Measurements from ENCODE around the gene MACROD2. TPM values are rescaled to one million over a fixed set of nuclear protein-coding genes. Genes with fewer than 3 reads are reported as not detected.

The MACROD2 gene
- total and polyA plus RNA-seq, 11 donors = 0.54 to 5.4 (median 2.4) TPM

- WGBS, 4 donors = 56 to 76% (median 69%) methylated on average over 3 of the region's 3 CpGs
- ATAC-seq = no peak
Measured at GRCh38 chr20:15705975-15706374, 1710.7 kb downstream of the MACROD2 start.

DNA sequence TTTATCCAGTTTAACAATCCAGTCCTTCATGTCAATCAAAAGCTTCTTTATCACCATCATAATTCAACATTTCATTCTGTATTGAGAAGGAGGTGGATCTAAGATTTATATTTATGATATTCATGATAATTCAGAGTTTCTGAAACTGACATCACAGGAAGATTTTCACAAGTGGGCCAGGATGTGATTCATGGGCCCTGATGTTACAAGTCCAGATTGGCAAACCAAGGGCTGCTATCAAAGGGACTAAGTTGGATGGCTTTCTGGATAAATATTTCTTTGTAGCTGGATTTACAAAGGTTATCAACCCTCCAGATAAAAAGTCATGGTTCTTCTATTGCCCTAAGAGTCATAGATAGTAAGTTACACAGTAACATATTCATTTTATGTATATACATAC lies 1711.4 kb downstream of the MACROD2 start:
- no peaks in the 10 kb centered on the region for H3K36me3 ChIP-seq
- H3K4me3 ChIP-seq = no peak overlapping the region
- intact Hi-C loops (cut with DNase I) = loop anchor here in 3 of 10 donors (10.0 kb wide), 1 partner anchor 768 kb away; no protein-coding TSS in a partner anchor
- DNase-seq (no peak), ATAC-seq (no peak)
- no peaks in the 10 kb centered on the region for H3K9me3 ChIP-seq
- H3K4me1 ChIP-seq = no peaks in the 10 kb centered on the region
- no peak for TF ChIP-seq CTCF (IDR thresholded peaks at IDR 0.05)
- H3K27ac ChIP-seq = no peak overlapping the region
- no peaks in the 10 kb centered on the region for H3K27me3 ChIP-seq

More at GRCh38 chr20:15705975-15706374, 1710.7 kb downstream of the MACROD2 start:
- no peaks in the 10 kb centered on the region for H3K9me3 ChIP-seq
- intact Hi-C loops (cut with DNase I) = loop anchor here in 3 of 10 donors (10.0 kb wide), 1 partner anchor 769 kb away; no protein-coding TSS in a partner anchor
- H3K4me1 ChIP-seq = no peaks in the 10 kb centered on the region
- H3K27ac ChIP-seq = no peak overlapping the region
- no peak for DNase-seq
- H3K36me3 ChIP-seq = no peaks in the 10 kb centered on the region
- TF ChIP-seq POLR2A (IDR thresholded peaks at IDR 0.05) (no peak), CTCF (IDR thresholded peaks at IDR 0.05) (no peak)
- no peak overlapping the region for H3K4me3 ChIP-seq
- no peaks in the 10 kb centered on the region for H3K27me3 ChIP-seq

DNA sequence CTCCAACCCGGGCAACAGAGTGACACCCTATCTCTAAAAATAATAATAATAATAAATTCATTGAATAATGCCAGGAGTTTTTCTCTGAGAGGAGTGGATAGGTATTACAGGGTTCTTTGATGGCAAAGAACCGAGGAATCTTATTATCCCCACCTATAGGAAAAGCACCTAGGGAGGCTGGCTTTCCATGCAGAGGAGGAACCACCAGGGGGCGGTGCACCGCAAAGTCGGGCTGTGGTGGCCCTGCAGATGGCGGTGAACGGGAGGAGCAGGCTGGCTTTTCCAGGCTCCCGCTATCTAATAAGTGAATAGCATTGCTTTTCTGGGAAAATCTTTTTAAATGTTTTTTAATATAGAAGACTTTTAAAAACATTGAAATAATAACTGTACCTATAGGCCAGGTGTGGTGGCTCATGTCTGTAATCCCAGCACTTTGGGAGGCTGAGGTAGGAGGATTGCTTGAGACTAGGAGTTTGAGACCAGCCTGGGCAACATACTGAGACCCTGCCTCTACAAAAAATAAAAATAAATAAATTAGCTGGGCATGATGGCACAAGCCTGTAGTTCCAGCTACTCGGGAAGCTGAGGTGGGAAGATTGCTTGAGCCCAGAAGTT lies 1713.8 kb downstream of the MACROD2 start:
- ATAC-seq (no peak), DNase-seq (peak in 4 of 5 donors; percentile 24 to 66 (median 28))
- Histone ChIP-seq H3K27ac (no peak overlapping the region), H3K9me3 (no peaks in the 10 kb centered on the region), H3K27me3 (no peaks in the 10 kb centered on the region), H3K4me1 (no peaks in the 10 kb centered on the region), H3K4me3 (no peak overlapping the region), H3K36me3 (no peaks in the 10 kb centered on the region)
- TF ChIP-seq POLR2A (IDR thresholded peaks at IDR 0.05) (no peak), CTCF (IDR thresholded peaks at IDR 0.05) (peak in 11 of 12 donors; percentile 13 to 57 (median 45))
- intact Hi-C loops (cut with DNase I) = loop anchor here in 4 of 10 donors (2.0 to 10.0 kb wide), 2 partner anchors 766 to 768 kb away; no protein-coding TSS in a partner anchor
- WGBS, 4 donors = 51 to 66% (median 59%) methylated on average over 9 of the region's 9 CpGs

- no peaks in the 10 kb centered on the region for H3K9me3 ChIP-seq
- no peaks in the 10 kb centered on the region for H3K36me3 ChIP-seq
- no peak overlapping the region for H3K27ac ChIP-seq
- no peaks in the 10 kb centered on the region for H3K27me3 ChIP-seq
- WGBS, 4 donors = 46 to 69% (median 56%) methylated on average over 5 of the region's 5 CpGs
- ATAC-seq (no peak), DNase-seq (no peak)
- no peaks in the 10 kb centered on the region for H3K4me1 ChIP-seq
- no peak for TF ChIP-seq POLR2A (IDR thresholded peaks at IDR 0.05)
- no peak for TF ChIP-seq CTCF (IDR thresholded peaks at IDR 0.05)
- no peak overlapping the region for H3K4me3 ChIP-seq
- intact Hi-C loops (cut with DNase I) = no loop called here
Measured at GRCh38 chr20:15710636-15711035, 1715.3 kb downstream of the MACROD2 start.
